ENCODE data around the gene CALN1.

- TF ChIP-seq CTCF (IDR thresholded peaks at IDR 0.05) (no peak), POLR2A (IDR thresholded peaks at IDR 0.05) (no peak)
These were observed 397.0 kb downstream of the CALN1 start for GRCh38 chr7:72015136-72015535.
